H4 (cell line): ENCODE results near the gene CALU. TPM values are rescaled to one million over a fixed set of nuclear protein-coding genes. Genes with fewer than 3 reads are reported as not detected.

ENCODE experiments used
- DNase-seq: peaks from one replicate; pipeline ENCODE4 v3.0.0-alpha.2; 2015; ENCODE audit warnings: low spot score
- total RNA-seq: library from RNA; depleted of rRNA; stranded (reverse); fragments of >200 nt; shearing (Covaris generic); gene quantifications from 2 replicates; pipeline ENCODE4 v1.2.3, GENCODE V29; 2014

CALU gene
- total RNA-seq, 1 experiment from 2014 or later = 489 TPM

DNA sequence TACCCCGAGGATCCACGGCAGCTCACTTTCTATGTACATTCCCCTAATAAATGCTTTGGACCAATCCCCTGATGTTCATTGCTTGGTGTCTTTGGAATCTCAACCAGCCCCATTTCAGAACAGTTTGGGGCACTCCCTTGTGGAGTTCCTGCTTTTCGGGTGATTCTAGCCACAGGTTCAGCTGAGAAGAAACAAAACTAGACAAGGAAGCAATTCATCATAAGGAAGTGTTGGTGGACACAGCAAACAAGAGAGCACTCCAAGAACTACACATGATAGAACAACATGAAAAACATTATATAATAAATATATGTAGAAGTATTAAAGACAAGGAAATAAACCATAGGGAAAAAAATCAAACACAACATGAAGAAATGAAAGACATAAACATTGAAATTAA lies 46.6 kb downstream of the CALU start:
- no peak for DNase-seq

DNA sequence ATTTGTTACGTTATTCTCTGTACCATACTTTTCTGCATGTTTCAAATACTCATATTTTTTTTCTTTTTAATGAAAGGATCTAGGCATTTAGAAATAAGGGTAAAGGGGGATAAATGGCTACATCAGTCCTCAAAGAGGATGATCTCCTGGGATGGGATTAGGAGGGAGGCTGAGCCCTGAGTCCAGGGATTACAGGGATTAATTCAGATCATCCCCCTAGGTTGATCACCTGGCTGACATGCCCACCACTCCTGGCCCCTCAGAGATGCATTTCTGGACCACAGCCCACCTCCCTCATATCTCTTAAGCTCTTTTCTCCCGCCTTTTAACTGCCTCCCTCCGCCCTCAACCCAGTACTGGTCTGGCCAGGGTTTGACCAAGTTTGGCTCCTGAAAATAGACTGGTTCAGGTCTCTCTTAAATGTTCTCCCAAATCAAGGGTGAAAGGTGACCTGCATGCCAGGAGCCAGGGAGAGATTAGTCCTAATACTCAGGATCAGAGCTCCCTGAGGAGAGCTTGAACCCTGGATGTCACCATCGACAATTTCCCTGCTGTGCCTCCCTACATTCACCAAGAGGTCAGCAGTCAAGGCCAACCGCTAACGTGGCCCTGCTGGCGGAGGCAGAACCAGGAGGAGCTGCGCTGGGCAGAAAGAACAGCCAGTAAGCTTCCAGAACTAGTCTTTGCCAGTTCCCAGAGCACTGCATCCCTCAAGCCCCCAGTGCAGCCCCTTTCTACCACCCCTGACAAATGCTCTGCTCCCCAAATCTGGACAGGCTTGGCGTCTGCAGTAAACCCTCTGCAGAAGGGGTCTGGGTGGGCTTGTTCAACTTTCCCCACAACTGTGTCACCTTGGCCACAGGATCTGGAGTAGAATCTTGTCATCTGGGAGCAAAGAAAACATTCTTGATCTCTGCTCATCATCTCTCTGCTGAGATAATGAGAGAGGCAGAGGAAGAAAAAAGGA lies 49.6 kb downstream of the CALU start:
- DNase-seq = no peak

DNA sequence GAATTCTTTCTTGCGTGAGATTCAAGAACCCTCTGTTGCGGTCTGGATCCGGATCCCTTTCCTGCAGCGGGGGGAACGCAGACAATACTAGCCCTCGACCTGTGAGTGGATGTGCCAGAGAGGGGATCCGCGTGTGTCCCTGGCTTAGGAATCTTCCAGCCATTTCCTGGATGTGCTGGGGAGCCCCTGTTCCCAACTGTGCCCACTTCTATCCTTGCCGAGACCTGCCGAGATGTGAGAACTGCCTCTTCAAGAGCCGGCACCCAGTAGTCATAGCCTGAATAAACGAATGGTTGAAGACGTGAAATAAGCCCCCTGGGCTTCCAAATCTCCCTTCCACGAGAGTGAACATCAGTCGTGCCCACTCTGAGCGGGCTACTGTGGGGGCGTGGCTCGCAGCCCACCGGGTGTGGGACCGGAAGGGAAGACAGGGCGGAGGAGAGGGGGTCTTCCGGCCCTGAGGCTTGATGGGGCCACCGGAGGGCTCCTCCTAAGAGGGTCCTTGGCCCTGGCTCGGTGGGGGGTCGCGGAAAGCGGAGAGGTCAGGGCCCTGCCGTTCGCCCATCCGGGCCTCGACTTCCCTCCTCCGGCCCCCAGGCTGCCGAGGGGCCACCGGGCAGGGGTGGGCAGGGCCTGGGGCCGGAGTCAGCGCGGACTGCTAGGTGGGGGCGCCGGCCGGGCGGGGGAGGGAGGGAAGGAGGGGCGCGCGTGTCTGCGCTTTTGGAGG lies 51.3 kb downstream of the CALU start:
- no peak for DNase-seq

DNA sequence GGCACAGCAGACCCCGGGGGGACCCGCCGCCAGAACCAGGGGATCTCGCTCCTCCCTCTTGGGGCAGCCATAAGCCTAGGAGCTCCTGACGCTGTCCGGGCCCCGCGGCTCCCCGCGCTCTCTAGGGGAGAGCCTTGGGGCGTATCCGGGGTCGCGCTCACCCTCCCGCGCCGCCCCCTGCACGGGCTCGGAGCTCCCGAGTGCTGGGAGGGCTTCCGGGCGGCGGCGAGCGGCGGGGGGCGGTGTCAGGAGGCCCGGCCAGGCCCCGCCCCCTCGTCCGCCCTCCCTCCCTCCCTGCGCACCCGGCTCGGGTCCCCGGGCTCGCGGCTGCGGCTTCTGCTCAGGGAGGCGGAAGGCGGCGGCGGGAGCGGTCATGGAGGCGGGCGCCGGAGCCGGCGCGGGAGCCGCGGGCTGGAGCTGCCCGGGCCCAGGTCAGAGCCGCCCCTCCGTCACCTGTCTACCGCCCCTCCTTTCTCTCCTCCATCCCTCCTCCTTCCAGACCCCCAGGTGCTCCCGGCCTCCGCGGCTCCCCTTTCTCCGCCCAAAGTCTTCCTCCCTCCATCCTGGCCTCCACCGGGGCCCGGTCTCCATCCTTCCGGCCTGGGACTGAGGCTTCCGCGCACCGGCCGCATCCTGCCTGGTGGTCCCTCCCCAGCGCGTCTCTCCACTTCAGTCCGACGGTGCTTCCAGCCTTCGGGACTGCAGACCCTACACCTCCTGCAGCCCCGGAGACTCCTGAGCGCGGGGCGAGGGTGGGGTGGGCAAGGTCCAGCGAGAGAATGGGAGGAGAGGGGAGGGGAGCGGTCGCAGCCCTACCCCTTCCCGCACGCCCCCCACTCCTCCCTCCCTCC lies 52.2 kb downstream of the CALU start, which contains the start of gene CCDC136:
TSS of gene CCDC136 (plus strand) at position 848 of the 851 bp plus-strand sequence. CDS start 444 bp downstream, outside the sequence.
- peak; percentile 42 for DNase-seq

DNA sequence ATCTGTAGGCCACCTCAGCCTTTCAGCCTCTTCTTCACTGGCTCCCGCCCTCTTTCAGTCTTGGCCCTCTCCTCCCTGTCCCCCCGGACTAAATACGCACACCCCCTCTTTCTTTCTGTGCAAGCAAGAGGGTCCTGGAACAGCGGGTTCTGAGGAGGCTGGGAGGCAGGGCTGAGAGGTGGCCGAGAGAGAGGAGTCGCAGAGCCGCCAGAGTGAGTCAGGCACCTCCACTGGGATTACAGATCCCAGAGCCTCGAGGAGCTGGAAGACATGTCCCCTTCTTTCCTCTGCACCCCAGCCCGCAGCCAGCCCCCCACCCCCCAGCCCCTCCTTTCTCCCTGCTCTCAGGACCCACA lies 52.8 kb downstream of the CALU start:
- DNase-seq = no peak

DNA sequence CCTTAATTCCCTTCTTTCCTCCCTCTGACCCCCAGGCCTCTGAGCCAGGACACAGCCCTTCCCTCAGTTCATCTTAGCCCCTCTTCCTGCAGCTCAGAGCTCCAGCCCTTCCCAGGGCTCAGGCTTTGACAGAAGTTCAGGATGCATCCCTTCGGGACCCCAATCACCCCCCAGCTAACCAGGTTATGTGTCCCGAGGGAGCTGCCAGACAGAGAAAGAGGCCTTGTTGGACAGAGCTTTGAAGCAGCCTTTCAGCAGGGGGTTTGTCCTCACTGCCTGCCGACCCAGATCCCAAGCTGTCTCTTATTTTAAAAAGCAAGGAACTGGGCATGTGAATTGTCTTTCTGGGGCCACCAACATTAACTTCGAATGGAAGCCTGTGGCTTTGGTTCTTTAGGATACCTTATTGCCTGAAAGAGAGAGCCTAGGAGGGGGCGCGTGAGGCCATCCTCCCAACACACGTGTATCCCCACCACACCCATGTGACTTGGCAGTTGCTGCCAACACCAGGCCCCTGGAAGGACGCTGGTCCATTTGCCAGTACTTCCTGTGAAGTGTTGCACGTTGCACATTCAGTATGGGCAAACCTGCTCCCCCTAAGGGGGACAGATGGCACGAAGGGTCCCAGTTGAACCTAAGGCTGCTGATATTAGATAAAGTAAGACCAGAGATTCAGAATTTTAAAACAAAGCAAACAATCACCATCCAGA lies 53.5 kb downstream of the CALU start:
- DNase-seq = no peak

DNA sequence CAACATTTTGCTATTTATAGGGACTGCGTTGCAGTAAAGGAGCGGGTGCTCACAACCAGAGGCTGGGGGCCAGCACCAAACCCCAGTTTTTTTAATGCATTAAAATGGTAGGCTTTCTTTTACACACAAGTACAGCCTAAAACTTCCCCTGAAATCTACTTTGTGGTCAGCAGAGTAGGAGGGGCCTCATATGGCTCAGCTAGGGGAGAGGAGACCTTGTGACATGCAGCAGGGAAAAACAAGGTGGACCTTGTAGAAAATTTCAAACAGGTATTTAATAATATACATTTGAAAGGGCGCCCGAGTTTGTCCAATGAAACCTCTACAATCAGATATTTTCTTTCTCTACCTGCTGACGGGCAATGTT lies 54.0 kb downstream of the CALU start:
- DNase-seq = no peak

DNA sequence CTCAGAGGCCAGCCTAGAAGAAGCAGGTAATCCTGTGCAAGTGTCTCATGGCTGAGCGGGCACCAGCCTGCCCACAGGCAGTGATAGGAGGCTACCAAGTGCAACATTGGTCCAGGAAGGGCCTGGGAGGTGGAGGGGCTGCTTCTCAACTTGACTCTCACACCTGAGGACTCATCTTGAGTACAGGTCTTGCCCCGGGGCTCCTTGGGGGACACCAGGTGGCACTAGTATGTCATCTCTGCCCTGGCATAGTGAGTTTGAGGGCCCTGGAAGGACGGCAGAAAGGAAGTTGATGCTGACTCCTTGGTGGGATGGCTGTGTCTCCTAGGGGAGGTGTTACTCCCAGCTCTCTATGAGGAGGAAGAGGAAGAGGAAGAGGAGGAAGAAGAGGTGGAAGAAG lies 54.9 kb downstream of the CALU start:
- no peak for DNase-seq

DNA sequence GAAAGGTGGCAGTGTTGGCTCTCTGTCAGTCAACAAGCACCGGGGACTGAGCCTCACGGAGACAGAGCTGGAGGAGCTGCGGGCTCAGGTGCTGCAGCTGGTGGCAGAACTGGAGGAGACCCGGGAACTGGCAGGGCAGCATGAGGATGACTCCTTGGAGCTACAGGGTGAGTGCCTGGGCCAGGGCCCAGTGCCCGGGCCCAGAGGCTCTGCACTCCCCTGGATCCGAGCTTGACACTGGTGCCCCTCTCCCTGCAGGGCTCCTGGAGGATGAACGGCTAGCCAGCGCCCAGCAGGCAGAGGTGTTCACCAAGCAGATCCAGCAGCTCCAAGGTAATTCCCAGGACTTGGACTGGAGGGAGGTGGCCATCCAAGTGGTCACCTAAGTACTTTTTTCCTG lies 55.3 kb downstream of the CALU start:
- no peak for DNase-seq

DNA sequence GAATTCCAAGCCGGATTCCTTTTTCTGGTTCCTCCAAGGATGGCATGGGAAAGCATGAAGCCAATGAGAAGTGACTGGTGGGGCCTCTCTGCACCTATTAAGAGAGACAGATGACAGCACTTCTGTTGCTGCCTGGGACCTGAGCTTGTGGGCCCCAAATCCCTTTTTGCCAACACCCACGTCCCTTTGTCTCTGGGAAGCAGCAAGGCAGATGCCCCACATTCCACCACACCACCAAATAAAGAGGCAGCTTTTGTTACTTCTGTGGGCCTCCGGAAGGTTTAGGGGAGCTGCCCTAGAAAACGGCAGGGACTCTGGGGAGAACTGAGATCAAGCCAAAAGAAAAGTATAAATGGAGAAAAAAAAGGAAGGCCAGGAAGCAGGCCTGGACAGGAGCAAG lies 56.0 kb downstream of the CALU start:
- DNase-seq = no peak

DNA sequence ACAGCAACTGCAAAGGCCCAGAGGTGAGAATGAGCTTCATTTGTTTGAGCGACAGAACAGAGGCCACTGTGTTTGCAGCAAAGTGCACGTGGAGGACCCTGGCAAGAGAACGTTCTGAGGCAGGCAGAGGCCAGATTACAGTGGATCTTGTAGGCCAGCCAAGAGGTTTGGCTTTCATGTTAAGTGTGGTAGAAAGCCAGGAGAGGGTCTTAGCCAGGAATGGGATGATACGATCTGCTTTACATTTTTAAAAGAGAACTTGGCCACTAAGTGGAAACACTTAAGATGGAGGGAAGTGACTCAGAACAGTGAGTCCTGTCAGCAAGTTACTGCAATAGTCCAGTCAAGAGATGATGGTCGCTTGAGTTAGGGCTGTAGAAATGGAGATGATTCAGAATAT lies 57.2 kb downstream of the CALU start:
- DNase-seq = no peak

DNA sequence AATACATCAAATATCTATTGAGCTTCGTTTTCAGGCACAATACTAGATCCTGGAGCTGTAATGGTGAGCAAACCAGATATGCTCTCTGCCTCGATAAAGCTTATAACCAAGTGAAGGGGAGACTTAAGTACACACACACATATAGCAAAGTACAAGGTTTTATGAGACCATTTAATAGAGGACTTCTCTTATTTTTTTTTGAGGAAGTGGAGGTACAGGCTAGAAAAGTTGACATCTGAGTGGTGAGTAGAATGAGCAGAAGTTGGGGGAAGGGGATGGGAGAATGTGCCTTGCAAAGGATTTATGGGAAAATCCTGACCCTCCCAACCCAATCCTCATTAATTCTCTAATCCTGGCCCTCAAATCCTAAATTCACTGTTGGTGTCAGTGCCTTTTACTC lies 60.3 kb downstream of the CALU start:
- DNase-seq = no peak

DNA sequence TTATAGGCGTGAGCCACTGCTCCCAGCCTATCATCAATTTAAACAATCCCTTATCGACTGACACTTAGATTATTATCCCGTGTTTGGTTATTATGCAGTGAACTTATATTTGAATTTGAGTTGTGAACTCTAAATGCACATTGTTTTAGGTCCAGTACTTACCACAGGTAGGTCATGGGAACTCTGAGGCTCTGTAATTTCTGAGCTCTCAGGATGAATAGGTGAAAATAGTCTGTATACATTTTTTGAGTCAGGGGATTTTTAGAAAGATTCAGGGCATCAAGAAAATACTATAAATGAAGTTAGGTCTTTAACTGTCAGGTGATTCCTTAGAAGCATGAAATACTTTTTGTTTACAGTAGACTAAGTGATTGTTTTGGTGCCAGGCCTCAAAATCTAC lies 61.4 kb downstream of the CALU start:
- DNase-seq = no peak

DNA sequence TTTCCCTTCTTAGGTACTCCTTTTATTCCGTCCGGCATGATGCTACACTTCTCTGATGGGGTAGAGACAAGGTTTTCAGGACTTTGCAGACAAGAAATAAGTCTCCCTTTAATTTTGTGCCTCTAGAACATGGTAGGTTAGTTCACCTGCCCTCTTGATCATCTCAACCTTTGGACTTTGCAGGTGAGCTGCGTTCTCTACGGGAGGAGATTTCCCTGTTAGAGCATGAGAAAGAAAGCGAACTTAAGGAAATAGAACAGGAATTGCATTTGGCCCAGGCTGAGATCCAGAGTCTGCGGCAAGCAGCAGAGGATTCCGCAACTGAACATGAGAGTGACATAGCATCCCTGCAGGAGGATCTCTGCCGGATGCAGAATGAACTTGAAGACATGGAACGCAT lies 61.8 kb downstream of the CALU start:
- no peak for DNase-seq

DNA sequence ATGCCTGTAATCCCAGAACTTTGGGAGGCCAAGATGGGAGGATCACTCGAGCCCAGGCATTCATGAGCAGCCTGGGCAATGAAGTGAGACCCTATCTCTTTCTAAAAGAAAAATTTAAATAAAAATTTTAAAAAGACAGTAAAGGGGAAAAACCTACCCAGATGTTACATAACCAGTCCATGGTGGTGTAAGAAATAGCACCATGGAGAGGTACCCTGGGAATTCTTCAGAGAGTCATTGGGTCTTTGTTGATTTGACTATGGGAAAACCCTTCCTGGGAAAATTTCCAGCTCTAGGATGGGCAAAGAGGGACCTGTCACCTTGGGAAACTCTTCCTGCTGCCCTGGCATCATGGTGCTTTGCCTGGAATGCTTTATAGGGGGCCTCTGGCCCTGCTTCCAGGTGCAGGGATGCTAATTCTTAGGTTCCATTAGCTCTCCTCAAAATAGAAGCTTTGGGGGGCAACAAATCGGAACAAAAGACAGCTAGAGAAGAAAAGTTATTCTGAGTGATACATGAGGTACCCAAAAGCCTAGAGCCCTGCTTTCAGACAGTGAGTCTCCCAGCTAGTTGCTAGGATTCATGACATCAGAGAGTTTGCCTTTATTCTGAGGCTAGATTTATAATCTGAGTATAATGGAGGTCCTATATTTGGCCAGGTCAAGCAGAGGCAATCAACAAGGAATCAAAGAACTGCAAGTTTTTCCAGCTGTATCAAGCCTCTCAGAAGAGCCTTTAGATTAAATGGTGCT lies 62.7 kb downstream of the CALU start:
- DNase-seq = no peak

DNA sequence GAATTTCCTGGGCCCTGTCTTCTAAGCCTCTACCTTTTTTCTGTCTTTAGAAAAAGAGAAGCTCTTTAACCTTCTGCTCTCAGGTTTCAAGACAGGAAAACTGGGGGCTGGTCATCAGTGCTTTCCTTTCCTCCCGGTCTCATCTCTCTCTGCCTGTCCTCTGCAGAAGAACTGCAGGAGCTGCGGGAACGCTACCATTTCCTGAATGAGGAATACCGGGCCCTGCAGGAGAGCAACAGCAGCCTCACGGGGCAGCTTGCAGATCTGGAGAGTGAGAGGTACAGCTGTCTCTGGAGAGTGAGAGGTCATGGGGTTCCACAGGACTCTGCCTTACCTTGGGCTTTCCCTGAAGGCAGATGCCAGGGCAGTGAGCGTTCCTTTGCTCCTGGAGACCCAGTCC lies 65.3 kb downstream of the CALU start:
- DNase-seq = no peak

DNA sequence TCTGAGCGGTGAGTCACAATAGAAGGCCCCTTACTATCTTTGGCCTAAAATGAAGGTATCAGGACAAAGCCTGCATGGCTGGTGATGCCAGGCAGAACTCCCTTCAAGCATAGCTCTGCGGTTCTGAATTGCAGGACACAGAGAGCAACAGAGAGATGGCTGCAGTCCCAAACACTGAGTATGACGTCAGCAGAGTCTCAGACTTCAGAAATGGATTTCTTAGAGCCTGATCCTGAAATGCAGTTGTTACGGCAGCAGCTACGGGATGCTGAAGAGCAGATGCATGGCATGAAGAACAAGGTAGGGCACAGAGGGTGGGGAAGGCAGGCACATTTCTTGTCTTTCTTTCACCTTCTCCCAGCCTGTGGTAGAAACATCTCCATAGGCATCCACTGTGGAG lies 66.1 kb downstream of the CALU start:
- DNase-seq = no peak

DNA sequence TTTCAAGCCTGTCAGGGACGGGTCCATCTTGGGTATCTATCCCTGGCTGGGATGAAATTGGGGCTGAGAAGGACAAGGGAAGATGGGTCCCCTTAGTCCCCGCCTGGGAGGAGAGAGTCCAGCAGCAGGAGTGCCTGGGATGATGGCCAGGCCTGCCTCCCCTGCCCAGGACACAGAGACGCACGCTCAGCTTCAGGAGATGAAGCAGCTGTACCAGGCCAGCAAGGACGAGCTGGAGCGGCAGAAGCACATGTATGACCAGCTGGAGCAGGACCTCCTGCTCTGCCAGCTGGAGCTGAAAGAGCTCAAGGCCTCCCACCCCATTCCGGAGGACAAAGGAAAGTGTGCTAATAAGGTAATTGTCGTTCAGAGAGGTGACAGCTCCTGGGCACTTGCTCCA lies 68.0 kb downstream of the CALU start:
- DNase-seq = no peak

DNA sequence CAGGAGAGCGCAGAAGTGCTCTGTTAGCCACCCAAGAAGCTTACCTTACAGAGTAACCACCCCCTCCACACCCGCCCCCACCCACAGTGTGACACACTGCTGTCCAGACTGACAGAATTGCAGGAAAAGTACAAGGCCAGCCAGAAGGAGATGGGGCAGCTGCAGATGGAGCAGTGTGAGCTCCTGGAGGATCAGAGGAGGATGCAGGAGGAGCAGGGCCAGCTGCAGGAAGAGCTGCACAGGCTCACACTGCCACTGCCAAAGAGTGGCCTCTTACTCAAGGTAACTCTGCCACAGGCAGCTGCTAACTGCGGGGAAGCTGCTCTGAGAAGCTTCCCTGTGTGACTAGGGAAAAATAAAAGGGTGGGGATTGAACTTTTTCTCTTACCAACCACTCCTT lies 70.2 kb downstream of the CALU start:
- DNase-seq = no peak

DNA sequence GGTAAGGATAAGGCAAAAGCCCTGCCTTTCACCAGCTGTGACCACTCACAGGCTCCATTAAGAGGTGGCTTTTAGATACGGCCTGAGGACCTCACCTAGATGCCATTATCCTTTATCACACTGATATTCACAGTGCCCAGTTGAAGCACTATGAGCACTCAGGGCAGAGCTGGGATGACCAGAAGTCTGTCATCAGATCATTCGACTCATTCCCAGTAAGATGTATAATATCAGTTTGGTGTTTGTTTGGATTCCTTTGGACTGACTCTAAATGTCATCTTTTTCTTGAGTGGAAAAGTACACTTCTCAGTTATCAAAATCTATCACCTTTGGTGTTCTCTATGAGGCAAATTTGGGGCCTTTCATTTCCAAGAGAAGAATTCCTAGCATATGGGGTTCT lies 71.3 kb downstream of the CALU start:
- no peak for DNase-seq

DNA sequence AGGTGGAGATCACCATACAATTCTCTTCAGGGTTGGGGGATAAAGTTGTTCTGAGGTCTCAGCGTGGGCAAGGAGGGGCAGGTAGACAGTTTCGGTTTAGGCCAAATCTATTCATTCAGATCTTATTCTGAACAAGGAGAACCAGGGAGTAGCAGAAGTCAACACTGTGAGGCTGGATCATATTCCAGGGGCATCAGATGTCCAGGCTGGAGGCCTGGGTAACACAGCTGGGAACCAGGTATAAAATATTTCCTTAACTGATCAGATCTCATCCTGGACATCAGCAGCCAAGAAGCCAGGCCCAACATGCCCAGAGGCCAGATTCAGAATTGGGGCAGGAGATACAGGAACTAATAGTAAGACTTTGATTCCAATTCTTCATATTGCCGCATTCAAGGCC lies 71.8 kb downstream of the CALU start:
- DNase-seq = no peak
